T-helper 9 cell (primary cell): ENCODE results near the gene TMEM238L.

Experiments
- DNase-seq: peaks from one replicate; pipeline ENCODE4 v3.0.0-alpha.2; 2020

The TMEM238L gene

DNA sequence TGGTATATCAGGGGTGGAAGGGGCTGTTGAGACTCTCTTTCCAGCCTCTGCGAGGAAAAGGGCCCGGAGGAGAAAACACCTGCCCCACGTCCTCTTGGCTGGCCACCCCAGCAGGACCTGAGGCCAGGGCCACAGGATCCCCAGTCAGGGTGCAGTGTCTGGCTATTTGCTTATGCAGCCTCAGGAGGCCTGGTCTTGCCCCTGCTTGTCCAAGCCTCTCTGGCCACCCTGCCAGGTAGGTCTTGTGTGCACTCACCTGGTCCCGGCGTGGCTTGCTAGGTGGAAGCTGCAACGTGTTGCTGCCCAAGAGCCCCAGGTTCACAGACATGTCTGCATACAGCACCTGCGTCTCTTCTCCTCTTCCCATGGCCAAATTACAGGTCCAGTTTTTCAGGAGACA, 549 bp downstream of the TMEM238L start:
- DNase-seq, result no peak

DNA sequence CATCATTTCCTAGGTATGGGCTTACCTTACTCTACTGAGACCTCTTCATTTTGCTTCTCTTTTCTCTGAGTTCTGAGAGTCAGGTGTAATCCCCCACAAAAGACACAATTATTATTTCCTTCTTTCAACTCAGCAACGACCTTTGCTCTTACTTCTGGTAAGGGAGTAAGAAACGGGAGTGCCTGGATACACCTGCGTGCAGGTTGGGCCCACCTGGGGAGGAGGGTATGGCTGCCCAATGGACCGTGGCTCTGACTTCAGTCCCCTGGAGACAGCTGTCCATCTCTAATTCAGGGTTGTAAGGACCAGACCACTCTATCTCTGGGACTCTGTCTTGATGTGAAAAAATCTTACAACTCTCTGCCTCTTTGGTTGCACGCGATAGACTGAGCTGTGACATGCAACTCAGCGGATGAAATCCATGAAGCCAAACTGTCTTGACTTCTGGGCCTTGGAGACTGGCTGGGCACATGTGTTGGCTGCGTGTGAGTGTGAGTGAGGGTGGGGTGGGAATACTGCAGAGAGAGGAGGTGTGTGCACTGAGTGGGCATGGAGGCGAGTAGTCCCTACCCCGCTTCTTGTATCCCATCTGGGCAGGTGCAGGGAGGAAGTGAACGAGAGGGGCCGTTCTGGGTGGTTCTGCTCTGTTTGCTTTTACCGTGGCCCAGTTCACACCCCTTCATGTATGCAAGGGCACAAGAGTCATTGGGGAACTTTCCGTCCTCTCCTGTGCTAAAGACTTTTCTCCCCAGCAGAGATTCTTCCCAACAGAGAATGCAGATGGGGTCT, 1.2 kb downstream of the TMEM238L start:
- DNase-seq, result no peak

GRCh38 chr17:10799407-10799806, 4.5 kb downstream of the TMEM238L start:
- DNase-seq, result no peak

- no peak for DNase-seq
Measured at GRCh38 chr17:10798910-10799309, 5.0 kb downstream of the TMEM238L start.

DNA sequence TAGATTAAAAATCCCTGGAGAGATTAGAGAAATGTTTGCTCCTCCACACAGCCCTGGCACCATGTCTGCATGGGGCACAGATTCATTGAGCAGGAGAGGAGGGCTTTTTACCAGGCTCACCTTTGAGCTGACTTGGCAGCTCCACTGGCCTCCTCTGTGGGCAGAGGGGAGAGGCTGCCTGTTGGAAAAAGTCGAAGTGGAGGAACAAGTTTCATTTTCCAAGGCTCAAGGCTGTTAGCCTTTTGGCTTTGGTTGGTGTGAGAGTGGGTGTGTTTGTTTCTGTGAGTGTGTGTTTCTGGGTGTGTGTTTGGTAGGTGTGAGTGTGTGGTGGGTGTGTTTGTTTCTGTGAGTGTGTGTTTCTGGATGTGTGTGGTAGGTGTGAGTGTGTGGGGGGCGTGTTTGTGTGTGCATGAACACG, 5.6 kb downstream of the TMEM238L start:
- no peak for DNase-seq

DNA sequence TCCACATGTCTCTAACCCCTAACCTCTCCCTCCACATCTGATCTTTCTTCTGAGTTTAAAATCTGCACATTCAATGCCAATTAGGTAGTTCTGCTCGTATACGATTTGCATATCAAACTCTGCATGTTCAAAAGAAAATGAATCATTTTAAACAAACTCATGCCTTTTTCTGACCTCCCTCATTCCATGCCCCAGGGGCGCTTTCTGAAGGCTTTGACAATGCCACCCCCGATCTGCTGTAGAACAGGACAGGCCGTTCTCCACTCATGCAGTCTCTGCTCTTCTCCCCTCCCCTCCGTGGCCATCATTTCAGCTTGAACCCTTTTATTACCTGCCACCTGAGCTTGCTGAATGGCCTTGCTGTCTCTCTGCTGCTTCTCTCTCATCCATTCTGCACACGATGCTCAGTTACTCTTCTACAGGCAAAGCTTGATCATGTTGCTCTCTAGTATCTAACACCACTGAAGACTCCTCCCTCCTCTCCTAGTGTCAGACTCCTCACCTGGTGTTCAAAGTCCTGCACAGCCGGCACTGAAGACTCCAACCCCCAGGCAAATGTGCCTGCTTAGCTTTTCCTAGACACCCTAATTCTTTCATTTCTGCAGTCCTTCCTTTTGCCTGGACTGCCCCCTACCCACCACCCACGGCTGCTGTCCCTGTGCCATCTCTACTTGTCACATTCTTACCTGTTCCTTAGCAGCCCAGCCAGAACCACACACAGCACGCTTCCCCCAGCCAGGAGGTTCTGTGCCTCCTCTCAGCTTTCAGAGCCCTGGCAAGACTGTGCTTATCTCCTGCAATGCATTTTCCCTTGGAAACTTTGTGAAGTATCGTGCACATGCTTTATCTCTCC, 6.2 kb downstream of the TMEM238L start:
- no peak for DNase-seq

DNA sequence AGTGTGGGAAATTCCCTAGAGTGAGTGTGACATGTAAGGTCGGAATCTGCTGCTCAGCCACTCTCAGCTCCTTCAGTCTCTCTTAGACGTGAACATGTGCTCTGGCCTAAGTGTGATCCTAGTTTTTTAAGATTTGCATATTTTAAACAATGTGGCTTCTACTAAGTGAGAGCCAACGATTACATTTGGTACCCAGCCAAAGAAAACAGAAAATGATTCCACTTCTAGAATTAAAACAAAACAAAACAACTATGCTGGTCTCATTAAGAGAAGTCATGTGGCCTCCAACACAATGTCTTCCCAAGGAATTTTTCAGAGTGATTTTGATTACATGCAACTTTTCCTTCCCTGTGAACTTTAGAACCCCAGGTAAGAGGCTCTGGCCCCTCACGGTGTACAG, 10.1 kb downstream of the TMEM238L start:
- DNase-seq, result no peak

- no peak for DNase-seq
Measured at GRCh38 chr17:10793256-10793655, 10.6 kb downstream of the TMEM238L start.

GRCh38 chr17:10792151-10792550, 11.7 kb downstream of the TMEM238L start:
- no peak for DNase-seq

- DNase-seq, result no peak
Measured at GRCh38 chr17:10790491-10791401, 13.2 kb downstream of the TMEM238L start.

DNA sequence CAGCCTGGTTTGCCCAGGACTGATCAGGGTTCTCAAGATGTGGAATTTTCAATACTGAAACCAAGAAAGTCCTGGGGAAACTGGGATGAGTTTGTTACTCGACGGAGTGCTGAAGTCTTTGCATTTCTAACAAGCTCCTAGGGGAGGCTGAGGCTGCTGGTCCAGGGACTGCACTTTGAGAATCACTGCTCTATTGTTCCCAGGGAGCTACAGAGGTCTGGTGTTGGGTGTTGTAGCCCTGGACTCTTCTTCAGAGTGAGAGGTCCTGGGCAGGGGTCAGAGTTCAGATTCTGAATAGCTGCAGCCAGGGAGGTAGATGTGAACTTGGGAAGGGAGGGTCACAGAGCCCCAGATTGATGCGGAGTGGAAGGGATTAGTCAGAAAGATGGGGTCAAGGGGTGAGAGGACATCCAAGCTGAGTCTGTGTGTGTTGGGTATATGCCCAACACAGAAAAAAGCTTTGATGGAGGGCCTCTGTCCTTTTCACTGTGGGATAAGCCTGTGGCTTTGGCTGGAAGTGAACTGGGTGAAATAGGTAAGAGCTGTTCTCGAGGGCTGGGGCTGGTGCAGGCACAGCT, 14.1 kb downstream of the TMEM238L start:
- no peak for DNase-seq

- no peak for DNase-seq
Measured at GRCh38 chr17:10787306-10788045, 16.4 kb downstream of the TMEM238L start.

GRCh38 chr17:10785295-10785694, 18.6 kb downstream of the TMEM238L start:
- DNase-seq, result no peak

DNA sequence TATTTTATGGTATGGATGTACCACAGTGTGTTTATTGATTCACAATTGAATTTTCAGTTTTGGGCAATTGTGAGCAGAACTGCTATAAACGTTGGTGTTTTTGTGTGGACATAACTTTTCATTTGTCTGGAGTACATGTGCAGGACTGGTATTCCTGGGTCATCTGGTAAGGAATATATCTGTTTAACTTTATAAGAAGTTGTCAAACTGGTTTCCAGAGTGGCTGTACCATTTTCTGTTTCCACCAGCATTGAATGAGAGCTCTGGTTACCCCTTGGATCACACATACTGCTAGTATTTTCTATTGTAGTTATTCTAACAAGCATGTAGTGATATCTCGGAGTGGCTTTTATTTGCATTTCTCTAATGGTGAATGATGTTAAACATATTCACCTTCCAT, 24.3 kb downstream of the TMEM238L start:
- DNase-seq, result no peak

GRCh38 chr17:10777890-10778289, 26.0 kb downstream of the TMEM238L start:
- no peak for DNase-seq

DNA sequence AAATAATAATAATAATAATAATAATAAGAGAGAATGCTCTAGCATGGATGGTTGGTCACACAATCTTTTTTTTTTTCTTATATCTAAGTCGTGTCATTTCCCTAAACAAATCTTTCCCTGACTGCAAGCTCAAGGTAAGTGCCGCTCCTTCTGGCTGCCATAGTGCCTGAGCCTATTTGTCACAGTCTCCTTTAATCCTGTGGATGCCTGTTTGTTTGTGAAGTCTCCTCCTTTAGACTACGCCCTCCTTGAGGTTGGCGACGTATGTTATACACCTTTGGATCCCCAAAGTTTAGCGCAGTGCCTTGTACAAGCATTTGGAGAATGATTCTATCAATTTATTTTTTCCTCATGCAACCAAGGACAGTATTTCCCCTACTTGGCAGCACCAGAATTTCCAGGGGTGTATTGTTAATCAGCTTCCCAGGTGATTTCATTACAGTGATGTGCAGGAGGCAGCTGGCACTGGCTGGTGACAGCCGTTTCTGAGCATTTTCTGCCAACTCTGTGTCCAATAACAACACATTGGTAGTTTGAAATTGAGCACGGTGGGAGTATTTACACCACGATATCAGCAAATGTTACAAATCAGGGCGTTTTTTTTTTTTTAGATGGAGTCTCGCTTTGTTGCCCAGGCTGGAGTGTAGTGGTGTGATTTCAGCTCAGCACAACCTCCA, 26.6 kb downstream of the TMEM238L start:
- no peak for DNase-seq

- DNase-seq, result no peak
Measured at GRCh38 chr17:10776381-10776780, 27.5 kb downstream of the TMEM238L start.

DNA sequence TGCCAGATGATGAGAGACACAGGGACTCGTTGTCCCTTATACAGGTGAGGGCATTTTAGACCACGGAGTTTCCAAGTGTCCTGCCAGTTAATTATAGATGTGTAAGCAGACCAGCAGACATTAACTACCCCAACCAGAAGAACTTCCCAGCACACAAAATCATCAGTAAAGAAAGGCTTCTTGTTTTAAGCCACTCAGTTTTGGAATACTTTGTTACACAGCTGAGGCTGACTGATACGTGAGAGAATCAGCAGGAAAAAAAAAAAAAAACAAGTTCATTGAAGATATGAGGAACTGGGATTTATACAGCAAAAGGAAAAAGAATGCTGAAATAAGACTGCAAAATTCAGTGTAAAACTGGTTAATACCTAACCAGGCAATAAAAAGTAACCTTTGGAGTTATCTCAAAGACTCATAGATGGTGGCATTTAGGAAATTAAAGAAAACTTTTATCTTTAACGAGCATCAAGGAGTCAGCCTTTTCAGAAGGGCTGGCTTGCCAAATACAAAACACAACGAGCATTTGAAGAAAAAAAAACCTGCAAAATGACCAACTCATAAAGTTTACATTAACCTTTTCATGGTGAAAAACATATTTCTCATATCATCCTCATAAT, 28.1 kb downstream of the TMEM238L start:
- DNase-seq, result no peak

- DNase-seq, result no peak
Measured at GRCh38 chr17:10775058-10775457, 28.8 kb downstream of the TMEM238L start.

DNA sequence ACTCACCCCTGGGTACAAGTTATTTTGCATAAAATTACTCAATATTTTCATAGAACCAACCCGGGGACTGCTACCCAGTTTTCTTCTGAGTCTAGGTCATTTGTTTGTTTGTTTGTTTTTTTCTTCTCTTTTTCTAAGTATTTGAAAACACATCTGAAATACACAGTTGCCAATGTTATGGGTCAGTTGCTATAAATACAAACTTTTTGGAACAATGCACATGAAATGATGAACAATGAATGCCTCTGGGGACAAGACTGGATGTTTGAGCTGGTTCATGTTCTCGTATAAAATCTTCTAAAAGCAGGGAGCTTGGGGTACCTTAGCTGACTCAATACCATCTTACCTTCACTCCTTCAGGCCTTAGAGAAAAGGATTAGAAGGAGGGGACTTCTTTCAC, 30.5 kb downstream of the TMEM238L start:
- DNase-seq, result no peak
